ENCODE data around the gene RAPGEF1.

Gene RAPGEF1

GRCh38 chr9:131697097-131697496 lies 42.8 kb downstream of the RAPGEF1 start:
- no peak for TF ChIP-seq TAF1 (IDR thresholded peaks at IDR 0.05; ENCODE audit: low read depth)
- TF ChIP-seq TEAD4 (IDR thresholded peaks at IDR 0.05): no peak
- TF ChIP-seq RAD21 (IDR thresholded peaks at IDR 0.05; ENCODE audit: low read depth): no peak
- TF ChIP-seq USF1 (IDR thresholded peaks at IDR 0.05): no peak
- TF ChIP-seq MAX (IDR thresholded peaks at IDR 0.05): no peak
- no peak for TF ChIP-seq EGR1 (IDR thresholded peaks at IDR 0.05)
- TF ChIP-seq CREB1 (IDR thresholded peaks at IDR 0.05; ENCODE audit: low read depth): no peak
- no peak for TF ChIP-seq CEBPB (IDR thresholded peaks at IDR 0.05)
- TF ChIP-seq ZBTB7A (IDR thresholded peaks at IDR 0.05; ENCODE audit: low read depth): no peak
- no peak for TF ChIP-seq YY1 (IDR thresholded peaks at IDR 0.05; ENCODE audit: low read depth)
- TF ChIP-seq REST (IDR thresholded peaks at IDR 0.05; ENCODE audit: low read depth): no peak
- TF ChIP-seq EP300 (IDR thresholded peaks at IDR 0.05; ENCODE audit: borderline replicate concordance): no peak
- TF ChIP-seq TCF12 (IDR thresholded peaks at IDR 0.05; ENCODE audit: low read depth): no peak
- TF ChIP-seq FOXM1 (IDR thresholded peaks at IDR 0.05; ENCODE audit: borderline replicate concordance, low read depth): no peak
- no peak for TF ChIP-seq NFIC (IDR thresholded peaks at IDR 0.05)

- no peak for TF ChIP-seq EP300 (IDR thresholded peaks at IDR 0.05; ENCODE audit: borderline replicate concordance)
- TF ChIP-seq TCF12 (IDR thresholded peaks at IDR 0.05; ENCODE audit: low read depth): no peak
- TF ChIP-seq RAD21 (IDR thresholded peaks at IDR 0.05; ENCODE audit: low read depth): no peak
- TF ChIP-seq ZBTB7A (IDR thresholded peaks at IDR 0.05; ENCODE audit: low read depth): no peak
- TF ChIP-seq YY1 (IDR thresholded peaks at IDR 0.05; ENCODE audit: low read depth): no peak
- no peak for TF ChIP-seq NFIC (IDR thresholded peaks at IDR 0.05)
These were observed 43.9 kb downstream of the RAPGEF1 start for GRCh38 chr9:131695836-131696460.

- TF ChIP-seq NFIC (IDR thresholded peaks at IDR 0.05) (no peak), TAF1 (IDR thresholded peaks at IDR 0.05; ENCODE audit: low read depth) (no peak), EGR1 (IDR thresholded peaks at IDR 0.05) (no peak)
These were observed 44.5 kb downstream of the RAPGEF1 start for GRCh38 chr9:131695366-131695765.

GRCh38 chr9:131693651-131694597 lies 46.0 kb downstream of the RAPGEF1 start:
- no peak for TF ChIP-seq REST (IDR thresholded peaks at IDR 0.05; ENCODE audit: low read depth)
- no peak for TF ChIP-seq RAD21 (IDR thresholded peaks at IDR 0.05; ENCODE audit: low read depth)
- TF ChIP-seq YY1 (IDR thresholded peaks at IDR 0.05; ENCODE audit: low read depth): no peak
- no peak for TF ChIP-seq FOXM1 (IDR thresholded peaks at IDR 0.05; ENCODE audit: borderline replicate concordance, low read depth)
- TF ChIP-seq NFIC (IDR thresholded peaks at IDR 0.05): no peak
- no peak for TF ChIP-seq CREB1 (IDR thresholded peaks at IDR 0.05; ENCODE audit: low read depth)
- no peak for TF ChIP-seq TAF1 (IDR thresholded peaks at IDR 0.05; ENCODE audit: low read depth)
- no peak for TF ChIP-seq TEAD4 (IDR thresholded peaks at IDR 0.05)
- TF ChIP-seq USF1 (IDR thresholded peaks at IDR 0.05): no peak
- no peak for TF ChIP-seq EP300 (IDR thresholded peaks at IDR 0.05; ENCODE audit: borderline replicate concordance)
- TF ChIP-seq EGR1 (IDR thresholded peaks at IDR 0.05): no peak
- no peak for TF ChIP-seq ZBTB7A (IDR thresholded peaks at IDR 0.05; ENCODE audit: low read depth)
- TF ChIP-seq TCF12 (IDR thresholded peaks at IDR 0.05; ENCODE audit: low read depth): no peak
- no peak for TF ChIP-seq CEBPB (IDR thresholded peaks at IDR 0.05)
- no peak for TF ChIP-seq MAX (IDR thresholded peaks at IDR 0.05)
